ENCODE measurements around the gene FKRP.
"Not testable (repeated sequence)": the region's sequence is repeated elsewhere in the genome, so short reads cannot be mapped to it uniquely, and the experiment has no call there.

The FKRP gene

DNA sequence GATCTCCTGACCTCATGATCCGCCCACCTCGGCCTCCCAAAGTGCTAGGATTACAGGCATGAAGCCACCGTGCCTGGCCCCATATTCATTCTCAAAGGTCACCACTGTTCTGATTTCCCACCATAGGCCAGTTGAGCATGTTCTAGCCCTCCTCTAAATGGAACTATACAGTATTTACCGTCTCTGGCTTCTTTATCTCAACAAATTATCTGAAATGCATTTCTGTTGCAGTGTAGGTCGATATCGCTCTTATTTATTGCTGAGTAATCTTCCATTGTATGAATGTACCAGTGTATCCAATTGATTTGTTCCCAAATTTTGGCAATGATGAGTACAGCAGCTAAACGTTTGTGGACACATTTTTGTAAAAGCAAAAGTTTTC is 27.2 kb downstream of the FKRP start:
- no peak overlapping the region for H2BK5ac ChIP-seq (ENCODE audit: low read length)
- no peaks in the 10 kb centered on the region for H3K79me1 ChIP-seq (ENCODE audit: low read depth, low read length)
- H2BK120ac ChIP-seq (ENCODE audit: low read depth, low read length), result no peak overlapping the region
- H3K14ac ChIP-seq (ENCODE audit: low read length), result no peak overlapping the region
- H3K9me3 ChIP-seq (replicated peaks in 1 of 2; ENCODE audit: control insufficient read depth in 2 of 2, insufficient read depth in 1 of 2, low read depth in 1 of 2, low read length in 2 of 2), result no peaks in the 10 kb centered on the region
- no peak overlapping the region for H3K4me3 ChIP-seq (ENCODE audit: low read length in 2 of 2)
- no peak overlapping the region for H3K23ac ChIP-seq (ENCODE audit: low read depth, low read length, poor library complexity)
- H4K8ac ChIP-seq (ENCODE audit: low read depth, low read length), result no peak overlapping the region
- no peak overlapping the region for H3K9ac ChIP-seq (ENCODE audit: low read depth, low read length, poor library complexity)
- no peak for DNase-seq (ENCODE audit: low spot score)
- H2AFZ ChIP-seq (ENCODE audit: low read length), result no peak overlapping the region
- H4K91ac ChIP-seq (ENCODE audit: low read depth, low read length, poor library complexity), result no peak overlapping the region
- WGBS, 2 donors (ENCODE audit: extremely low coverage in 2 of 2, insufficient read length in 2 of 2, insufficient replicate concordance in 1 of 2), result no CpG with 5 or more reads among the region's 7 CpGs
- no peak overlapping the region for H3K18ac ChIP-seq (ENCODE audit: low read length)
- H2BK15ac ChIP-seq (ENCODE audit: low read length), result no peak overlapping the region
- H2AK5ac ChIP-seq (ENCODE audit: low read depth, low read length), result no peak overlapping the region
- H3K4ac ChIP-seq (ENCODE audit: low read length), result no peak overlapping the region
- no peak overlapping the region for H2BK12ac ChIP-seq (ENCODE audit: low read length)
- peaks cover 26 to 51% of the 10 kb centered on the region in 2 donors for H3K36me3 ChIP-seq (replicated peaks in 1 of 2; ENCODE audit: control insufficient read depth in 2 of 2, insufficient read depth in 2 of 2, low read length in 2 of 2)
- H3K27me3 ChIP-seq (ENCODE audit: control insufficient read depth in 3 of 3, insufficient read depth in 3 of 3, low read depth in 1 of 3, low read length in 3 of 3), result no peaks in the 10 kb centered on the region
- no peak overlapping the region for H3K4me2 ChIP-seq (ENCODE audit: insufficient read depth, low read length, poor library complexity, severe bottlenecking)
- H3K4me1 ChIP-seq (ENCODE audit: control insufficient read depth in 2 of 2, insufficient read depth in 1 of 2, low read depth in 1 of 2, low read length in 2 of 2), result peaks cover 0 to 2% of the 10 kb centered on the region in 2 donors
- no peak overlapping the region for H3K27ac ChIP-seq (replicated peaks; ENCODE audit: low read length)

DNA sequence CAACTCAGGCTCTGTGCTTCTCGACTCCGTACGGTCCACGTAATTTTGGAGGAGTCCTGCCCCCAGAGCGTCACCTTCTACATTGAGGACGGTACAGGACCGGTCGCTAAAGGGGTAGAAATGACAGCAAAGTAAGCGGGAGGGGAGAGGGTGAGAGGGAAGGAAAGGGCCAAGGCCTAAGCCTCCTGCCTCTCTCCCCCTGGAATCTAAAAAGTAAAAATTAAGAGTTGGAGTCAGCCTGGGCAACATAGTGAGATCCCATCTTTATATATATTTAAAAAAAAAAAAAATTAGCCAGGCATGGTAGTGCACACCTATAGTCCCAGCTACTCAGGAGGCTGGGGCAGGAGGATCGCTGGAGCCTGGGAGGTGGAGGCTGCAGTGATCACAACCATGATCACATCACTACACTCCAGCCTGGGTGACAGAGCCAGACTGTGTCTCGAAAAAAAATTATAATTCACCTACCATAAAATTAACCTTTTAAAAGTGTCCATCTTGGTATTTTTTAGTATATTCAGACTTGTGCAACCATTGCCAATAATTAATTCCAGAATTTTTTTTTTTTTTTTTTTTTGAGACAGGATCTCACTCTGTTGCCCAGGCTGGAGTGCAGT is 29.9 kb downstream of the FKRP start:
- Histone ChIP-seq H3K36me3 (replicated peaks in 1 of 2; ENCODE audit: control insufficient read depth in 2 of 2, insufficient read depth in 2 of 2, low read length in 2 of 2) (peaks cover 36 to 75% of the 10 kb centered on the region in 2 donors), H2AK5ac (ENCODE audit: low read depth, low read length) (no peak overlapping the region), H3K4ac (ENCODE audit: low read length) (no peak overlapping the region), H3K4me1 (ENCODE audit: control insufficient read depth in 2 of 2, insufficient read depth in 1 of 2, low read depth in 1 of 2, low read length in 2 of 2) (peaks cover 0 to 1% of the 10 kb centered on the region in 2 donors), H2BK15ac (ENCODE audit: low read length) (no peak overlapping the region), H3K9ac (ENCODE audit: low read depth, low read length, poor library complexity) (no peak overlapping the region), H2BK12ac (ENCODE audit: low read length) (no peak overlapping the region), H4K8ac (ENCODE audit: low read depth, low read length) (no peak overlapping the region), H3K18ac (ENCODE audit: low read length) (no peak overlapping the region), H3K4me3 (ENCODE audit: low read length in 2 of 2) (no peak overlapping the region), H3K27ac (replicated peaks; ENCODE audit: low read length) (no peak overlapping the region), H2BK5ac (ENCODE audit: low read length) (no peak overlapping the region), H2AFZ (ENCODE audit: low read length) (no peak overlapping the region), H3K27me3 (ENCODE audit: control insufficient read depth in 3 of 3, insufficient read depth in 3 of 3, low read depth in 1 of 3, low read length in 3 of 3) (no peaks in the 10 kb centered on the region), H3K14ac (ENCODE audit: low read length) (no peak overlapping the region), H3K9me3 (replicated peaks in 1 of 2; ENCODE audit: control insufficient read depth in 2 of 2, insufficient read depth in 1 of 2, low read depth in 1 of 2, low read length in 2 of 2) (no peaks in the 10 kb centered on the region), H3K23ac (ENCODE audit: low read depth, low read length, poor library complexity) (no peak overlapping the region), H2BK120ac (ENCODE audit: low read depth, low read length) (no peak overlapping the region), H4K91ac (ENCODE audit: low read depth, low read length, poor library complexity) (no peak overlapping the region), H3K4me2 (ENCODE audit: insufficient read depth, low read length, poor library complexity, severe bottlenecking) (no peak overlapping the region), H3K79me1 (ENCODE audit: low read depth, low read length) (peaks cover 6% of the 10 kb centered on the region)
- no CpG with 5 or more reads among the region's 11 CpGs for WGBS, 2 donors (ENCODE audit: extremely low coverage in 2 of 2, insufficient read length in 2 of 2, insufficient replicate concordance in 1 of 2)
- no peak for DNase-seq (ENCODE audit: low spot score)

DNA sequence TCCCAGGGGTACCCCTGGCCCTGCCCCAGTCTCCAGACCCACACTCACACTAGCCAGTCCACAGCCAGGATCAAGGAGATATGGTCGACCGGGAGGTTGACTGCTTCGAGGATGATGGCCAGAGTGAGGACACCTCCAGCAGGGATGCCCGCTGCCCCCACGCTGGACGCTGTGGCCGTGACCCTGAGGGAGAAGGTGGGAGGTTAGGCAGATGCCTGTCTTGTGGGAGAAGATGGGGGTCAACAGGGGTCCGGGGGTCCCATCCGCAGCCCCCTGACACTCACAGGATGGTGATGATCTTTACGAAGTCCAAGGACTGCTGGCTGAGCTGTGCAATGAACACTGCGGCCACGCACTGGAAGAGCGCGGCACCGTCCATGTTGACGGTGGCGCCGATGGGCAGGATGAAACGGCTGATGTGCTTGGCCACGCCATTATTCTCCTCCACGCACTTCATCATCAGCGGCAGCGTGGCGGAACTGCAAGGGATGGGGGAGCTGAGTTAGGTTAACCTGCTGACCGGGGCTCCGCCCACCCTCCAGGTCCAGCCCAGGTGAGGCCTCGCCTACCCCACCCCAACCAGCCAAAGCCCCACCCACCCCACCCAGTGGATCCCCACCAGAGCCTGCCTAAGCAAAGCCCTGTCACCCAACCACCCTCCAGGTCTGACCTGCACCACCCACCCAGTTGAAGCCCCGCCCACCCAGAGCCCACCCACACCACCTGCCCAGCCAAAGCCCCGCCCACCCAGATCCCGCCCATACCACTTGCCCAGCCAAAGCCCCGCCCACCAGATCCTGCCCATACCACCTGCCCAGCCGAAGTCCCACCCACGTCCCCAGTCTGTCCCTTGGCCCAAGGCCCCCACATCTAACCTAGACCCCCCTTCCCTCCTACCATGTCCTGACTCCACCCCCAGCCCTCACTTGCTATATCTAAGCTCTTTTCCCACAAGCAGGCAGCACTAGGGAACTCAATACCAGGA is 31.4 kb downstream of the FKRP start:
- no peak for DNase-seq (ENCODE audit: low spot score)
- Histone ChIP-seq H3K27me3 (ENCODE audit: control insufficient read depth in 3 of 3, insufficient read depth in 3 of 3, low read depth in 1 of 3, low read length in 3 of 3) (no peaks in the 10 kb centered on the region), H3K4me3 (ENCODE audit: low read length in 2 of 2) (no peak overlapping the region), H3K4ac (ENCODE audit: low read length) (no peak overlapping the region), H3K9ac (ENCODE audit: low read depth, low read length, poor library complexity) (no peak overlapping the region), H3K4me2 (ENCODE audit: insufficient read depth, low read length, poor library complexity, severe bottlenecking) (no peak overlapping the region), H3K79me1 (ENCODE audit: low read depth, low read length) (peaks cover 6% of the 10 kb centered on the region), H3K14ac (ENCODE audit: low read length) (no peak overlapping the region), H3K36me3 (replicated peaks in 1 of 2; ENCODE audit: control insufficient read depth in 2 of 2, insufficient read depth in 2 of 2, low read length in 2 of 2) (peaks cover 42 to 85% of the 10 kb centered on the region in 2 donors), H2AFZ (ENCODE audit: low read length) (no peak overlapping the region), H2AK5ac (ENCODE audit: low read depth, low read length) (no peak overlapping the region), H3K9me3 (replicated peaks in 1 of 2; ENCODE audit: control insufficient read depth in 2 of 2, insufficient read depth in 1 of 2, low read depth in 1 of 2, low read length in 2 of 2) (no peaks in the 10 kb centered on the region), H3K27ac (replicated peaks; ENCODE audit: low read length) (no peak overlapping the region), H3K4me1 (ENCODE audit: control insufficient read depth in 2 of 2, insufficient read depth in 1 of 2, low read depth in 1 of 2, low read length in 2 of 2) (peaks cover 0 to 1% of the 10 kb centered on the region in 2 donors), H2BK12ac (ENCODE audit: low read length) (no peak overlapping the region), H3K23ac (ENCODE audit: low read depth, low read length, poor library complexity) (peak overlapping the region; percentile 4), H4K8ac (ENCODE audit: low read depth, low read length) (no peak overlapping the region), H3K18ac (ENCODE audit: low read length) (peak overlapping the region; percentile 28), H2BK120ac (ENCODE audit: low read depth, low read length) (no peak overlapping the region), H4K91ac (ENCODE audit: low read depth, low read length, poor library complexity) (no peak overlapping the region), H2BK15ac (ENCODE audit: low read length) (no peak overlapping the region), H2BK5ac (ENCODE audit: low read length) (no peak overlapping the region)
- WGBS, 2 donors (ENCODE audit: extremely low coverage in 2 of 2, insufficient read length in 2 of 2, insufficient replicate concordance in 1 of 2), result no CpG with 5 or more reads among the region's 33 CpGs

DNA sequence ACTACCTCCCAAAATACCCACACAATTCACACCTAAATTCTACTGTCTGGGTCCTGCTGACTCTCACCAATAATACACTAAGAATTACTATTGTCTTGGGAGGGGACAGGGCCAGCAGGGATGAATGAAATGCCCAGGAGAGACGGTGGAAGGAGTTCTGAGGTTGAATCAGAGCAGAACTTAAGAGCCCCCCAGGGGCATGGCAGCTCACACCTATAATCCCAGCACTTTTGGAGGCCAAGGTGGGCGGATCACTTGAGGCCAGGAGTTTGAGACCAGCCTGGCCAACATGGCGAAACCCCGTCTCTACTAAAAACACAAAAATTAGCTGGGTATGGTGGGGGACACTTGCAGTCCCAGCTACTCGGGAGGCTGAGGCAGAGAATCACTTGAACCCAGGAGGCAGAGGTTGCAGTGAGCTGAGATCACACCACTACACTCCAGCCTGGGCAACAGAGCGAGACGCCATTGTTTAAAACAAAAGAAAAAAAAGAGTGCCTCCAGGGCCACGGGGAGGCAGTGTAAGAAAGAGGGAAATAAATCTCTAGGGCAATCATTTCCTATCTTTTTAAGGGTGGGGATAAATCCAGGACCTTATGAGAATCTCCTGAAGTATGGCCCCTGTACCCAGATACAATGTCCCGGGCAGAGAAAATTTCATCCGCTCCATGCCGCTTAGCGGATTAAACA is 32.2 kb downstream of the FKRP start:
- WGBS, 2 donors (ENCODE audit: extremely low coverage in 2 of 2, insufficient read length in 2 of 2, insufficient replicate concordance in 1 of 2), result no CpG with 5 or more reads among the region's 12 CpGs
- peaks cover 50 to 88% of the 10 kb centered on the region in 2 donors for H3K36me3 ChIP-seq (replicated peaks in 1 of 2; ENCODE audit: control insufficient read depth in 2 of 2, insufficient read depth in 2 of 2, low read length in 2 of 2)

More for the DNA sequence above, 32.2 kb downstream of the FKRP start:
- not testable (repeated sequence) for DNase-seq (ENCODE audit: low spot score); H3K9me3 ChIP-seq (replicated peaks in 1 of 2; ENCODE audit: control insufficient read depth in 2 of 2, insufficient read depth in 1 of 2, low read depth in 1 of 2, low read length in 2 of 2); H2BK12ac ChIP-seq (ENCODE audit: low read length); H3K23ac ChIP-seq (ENCODE audit: low read depth, low read length, poor library complexity); H2BK5ac ChIP-seq (ENCODE audit: low read length); H3K14ac ChIP-seq (ENCODE audit: low read length); H3K4ac ChIP-seq (ENCODE audit: low read length); H4K8ac ChIP-seq (ENCODE audit: low read depth, low read length); H3K27ac ChIP-seq (replicated peaks; ENCODE audit: low read length); H3K4me2 ChIP-seq (ENCODE audit: insufficient read depth, low read length, poor library complexity, severe bottlenecking); H3K27me3 ChIP-seq (ENCODE audit: control insufficient read depth in 3 of 3, insufficient read depth in 3 of 3, low read depth in 1 of 3, low read length in 3 of 3); H2AFZ ChIP-seq (ENCODE audit: low read length); H4K91ac ChIP-seq (ENCODE audit: low read depth, low read length, poor library complexity); H2AK5ac ChIP-seq (ENCODE audit: low read depth, low read length); H2BK15ac ChIP-seq (ENCODE audit: low read length); H3K18ac ChIP-seq (ENCODE audit: low read length); H3K4me3 ChIP-seq (ENCODE audit: low read length in 2 of 2); H2BK120ac ChIP-seq (ENCODE audit: low read depth, low read length); H3K9ac ChIP-seq (ENCODE audit: low read depth, low read length, poor library complexity); H3K4me1 ChIP-seq (ENCODE audit: control insufficient read depth in 2 of 2, insufficient read depth in 1 of 2, low read depth in 1 of 2, low read length in 2 of 2); H3K79me1 ChIP-seq (ENCODE audit: low read depth, low read length)
